Activated CD4-positive, alpha-beta T cell treated with anti-CD3 and anti-CD28 coated beads, Interleukin-2, amount 10 ng/mL, durations not matched to agents 7 days and 5 days (primary cell): Measurements from ENCODE around the gene MTUS2. TPM values are rescaled to one million over a fixed set of nuclear protein-coding genes. Genes with fewer than 3 reads are reported as not detected.
"Not testable (repeated sequence)": the region's sequence is repeated elsewhere in the genome, so short reads cannot be mapped to it uniquely, and the experiment has no call there.

Source experiments
- CTCF ChIA-PET: fragments of 350-600 bp; sonication (Branson Sonifier 250); formaldehyde crosslinking; loops from one replicate; lab custom pipeline; 2021; ENCODE audit warnings: antibody characterized with exemption; lab: Charles Lee
- POLR2A ChIA-PET: fragments of 350-600 bp; sonication (Branson Sonifier 250); formaldehyde crosslinking; loops from one replicate; lab custom pipeline; 2021; ENCODE audit warnings: antibody characterized with exemption; lab: Charles Lee
- DNase-seq: peaks from one replicate; pipeline ENCODE4 v3.0.0-alpha.2; 2020
- H3K27ac Mint-ChIP-seq: one replicate; pipeline ENCODE4 v1.8.0; 2021; ENCODE audit warnings: mild to moderate bottlenecking, moderate library complexity, mixed read lengths
- H3K27me3 Mint-ChIP-seq: one replicate; pipeline ENCODE4 v1.8.0; 2021; ENCODE audit warnings: mixed read lengths
- H3K36me3 Mint-ChIP-seq: one replicate; pipeline ENCODE4 v1.8.0; 2021; ENCODE audit warnings: low read depth, mixed read lengths
- H3K4me1 Mint-ChIP-seq: one replicate; pipeline ENCODE4 v1.8.0; 2021; ENCODE audit warnings: mixed read lengths
- H3K4me3 Mint-ChIP-seq: one replicate; pipeline ENCODE4 v1.8.0; 2021; ENCODE audit warnings: mild to moderate bottlenecking, moderate library complexity, mixed read lengths
- H3K9me3 Mint-ChIP-seq: one replicate; pipeline ENCODE4 v1.8.0; 2021; ENCODE audit warnings: mixed read lengths
- total RNA-seq, 2 experiments: library from RNA; stranded (reverse); gene quantifications; one replicate each; pipeline ENCODE4 v1.2.3, GENCODE V29; 2021

MTUS2 gene
- total RNA-seq, 2 experiments from 2014 or later = not detected

- H3K4me1 Mint-ChIP-seq = no peaks in the 10 kb centered on the region
- H3K9me3 Mint-ChIP-seq = peaks cover 6% of the 10 kb centered on the region
- ChIA-PET CTCF (no interaction called here), POLR2A (no interaction called here)
- H3K27me3 Mint-ChIP-seq = no peaks in the 10 kb centered on the region
- no peaks in the 10 kb centered on the region for H3K36me3 Mint-ChIP-seq
- DNase-seq = no peak
- no peak overlapping the region for H3K4me3 Mint-ChIP-seq
- H3K27ac Mint-ChIP-seq = no peak overlapping the region
These were observed 362.1 kb downstream of the MTUS2 start for GRCh38 chr13:29182216-29182615.

DNA sequence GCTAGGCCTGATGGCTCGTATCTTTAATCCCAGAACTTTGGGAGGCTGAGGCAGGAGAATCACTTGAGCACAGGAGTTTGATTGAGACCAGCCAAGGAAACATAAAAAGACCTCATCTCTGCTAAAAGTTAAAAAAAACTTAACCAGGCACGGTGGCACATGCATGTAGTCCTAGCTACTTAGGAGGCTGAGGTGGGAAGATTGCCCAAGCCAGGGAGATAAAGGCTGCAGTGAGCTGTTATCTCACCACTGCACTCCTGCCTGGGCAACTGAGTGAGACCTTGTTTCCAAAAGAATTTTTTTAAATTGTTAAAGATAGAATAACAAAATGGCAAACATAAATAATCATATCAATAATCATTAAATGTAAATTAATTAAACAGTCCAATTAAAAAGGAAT, 365.8 kb downstream of the MTUS2 start:
- Mint-ChIP-seq H3K36me3 (no peaks in the 10 kb centered on the region), H3K4me1 (no peaks in the 10 kb centered on the region), H3K9me3 (peaks cover 6% of the 10 kb centered on the region), H3K27me3 (no peaks in the 10 kb centered on the region), H3K27ac (no peak overlapping the region), H3K4me3 (no peak overlapping the region)
- ChIA-PET CTCF (no interaction called here), POLR2A (no interaction called here)
- DNase-seq = no peak

GRCh38 chr13:29187584-29187983, 367.4 kb downstream of the MTUS2 start:
- Mint-ChIP-seq H3K4me3 (no peak overlapping the region), H3K36me3 (no peaks in the 10 kb centered on the region), H3K9me3 (peaks cover 6% of the 10 kb centered on the region), H3K4me1 (no peaks in the 10 kb centered on the region), H3K27me3 (no peaks in the 10 kb centered on the region), H3K27ac (no peak overlapping the region)
- POLR2A ChIA-PET = no interaction called here
- no peak for DNase-seq
- CTCF ChIA-PET = no interaction called here

- Mint-ChIP-seq H3K4me3 (no peak overlapping the region), H3K27ac (no peak overlapping the region), H3K36me3 (no peaks in the 10 kb centered on the region), H3K9me3 (peaks cover 2% of the 10 kb centered on the region), H3K4me1 (no peaks in the 10 kb centered on the region), H3K27me3 (no peaks in the 10 kb centered on the region)
- no peak for DNase-seq
- POLR2A ChIA-PET = no interaction called here
- CTCF ChIA-PET = no interaction called here
These were observed 370.2 kb downstream of the MTUS2 start for GRCh38 chr13:29190298-29190697.

DNA sequence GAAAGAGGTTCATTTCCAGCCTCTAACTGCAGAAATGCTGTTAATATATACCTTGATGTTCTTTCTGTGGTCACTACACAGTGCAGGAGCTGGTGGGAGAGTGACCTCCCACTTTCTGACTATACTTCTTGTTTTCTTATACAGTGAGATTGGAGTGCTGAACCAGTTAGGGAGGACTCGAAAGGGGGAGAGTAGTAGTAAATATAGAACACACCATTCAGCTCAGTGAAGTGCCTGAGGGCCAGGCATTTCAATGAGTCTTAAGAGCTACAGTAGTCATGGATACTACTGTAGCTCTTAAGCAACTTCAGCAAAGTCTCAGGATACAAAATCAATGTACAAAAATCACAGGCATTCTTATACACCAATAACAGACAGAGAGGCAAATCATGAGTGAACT, 372.9 kb downstream of the MTUS2 start:
- Mint-ChIP-seq H3K9me3 (peaks cover 7% of the 10 kb centered on the region), H3K4me1 (no peaks in the 10 kb centered on the region), H3K27ac (no peak overlapping the region), H3K4me3 (no peak overlapping the region), H3K36me3 (no peaks in the 10 kb centered on the region), H3K27me3 (no peaks in the 10 kb centered on the region)
- POLR2A ChIA-PET = no interaction called here
- DNase-seq = no peak
- CTCF ChIA-PET = no interaction called here

DNA sequence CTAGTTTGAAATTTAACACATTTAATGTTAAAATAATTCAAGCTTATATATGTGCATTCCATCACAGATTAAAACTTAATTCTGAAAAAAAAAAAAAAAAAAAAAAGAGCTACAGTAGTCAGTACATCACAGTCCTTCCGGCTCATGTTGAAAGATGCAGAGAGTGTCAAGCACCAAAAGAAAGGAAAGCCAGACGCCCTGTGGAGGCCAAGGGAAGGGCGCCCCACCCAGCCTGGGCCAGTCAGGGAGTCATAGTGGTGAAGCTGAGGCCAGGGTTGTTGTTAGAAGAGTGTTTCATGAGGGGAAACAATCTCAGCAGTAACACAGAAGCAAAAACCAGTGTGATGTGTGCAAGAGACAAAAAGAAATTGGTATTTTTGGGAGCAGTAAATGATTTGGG, 375.3 kb downstream of the MTUS2 start:
- H3K4me3 Mint-ChIP-seq = no peak overlapping the region
- H3K4me1 Mint-ChIP-seq = no peaks in the 10 kb centered on the region
- POLR2A ChIA-PET = no interaction called here
- CTCF ChIA-PET = no interaction called here
- H3K36me3 Mint-ChIP-seq = no peaks in the 10 kb centered on the region
- no peak for DNase-seq
- H3K9me3 Mint-ChIP-seq = peaks cover 10% of the 10 kb centered on the region
- no peaks in the 10 kb centered on the region for H3K27me3 Mint-ChIP-seq
- H3K27ac Mint-ChIP-seq = no peak overlapping the region

DNA sequence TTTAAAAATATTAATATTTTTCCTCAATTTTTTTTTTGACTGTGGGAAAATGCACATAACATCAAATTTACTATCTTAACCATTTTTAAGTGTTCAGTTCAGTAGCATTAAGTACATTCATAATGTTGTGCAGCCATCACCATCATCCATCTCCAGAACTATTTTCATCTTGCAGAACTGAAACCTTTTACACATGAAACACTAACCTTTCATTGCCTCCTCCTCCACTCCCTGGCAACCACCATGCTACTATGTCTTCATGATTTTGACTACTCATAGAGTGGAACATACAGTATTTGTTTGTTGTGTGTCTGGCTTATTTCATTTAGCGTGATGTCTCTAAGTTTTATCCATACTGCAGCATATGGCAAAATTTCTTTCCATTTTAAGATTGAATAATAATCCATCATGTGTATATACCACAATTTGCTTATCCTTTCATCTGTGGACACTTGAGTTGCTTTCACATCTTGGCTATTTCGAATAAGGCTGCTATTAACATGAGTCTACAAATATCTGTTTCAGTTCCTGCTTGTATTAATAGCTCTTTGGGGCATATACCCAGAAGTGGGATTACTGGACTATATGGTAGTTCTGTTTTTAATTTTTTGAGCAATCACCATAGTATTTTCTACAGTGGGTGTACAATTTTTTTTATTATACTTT, 376.4 kb downstream of the MTUS2 start:
- Mint-ChIP-seq H3K4me1 (no peaks in the 10 kb centered on the region), H3K4me3 (no peak overlapping the region), H3K27me3 (no peaks in the 10 kb centered on the region), H3K27ac (no peak overlapping the region), H3K36me3 (no peaks in the 10 kb centered on the region), H3K9me3 (peaks cover 11% of the 10 kb centered on the region)
- ChIA-PET CTCF (no interaction called here), POLR2A (no interaction called here)
- DNase-seq = no peak

GRCh38 chr13:29202753-29203152, 382.6 kb downstream of the MTUS2 start:
- DNase-seq, POLR2A ChIA-PET, H3K9me3 Mint-ChIP-seq, H3K27me3 Mint-ChIP-seq, CTCF ChIA-PET, H3K4me1 Mint-ChIP-seq, H3K27ac Mint-ChIP-seq, H3K4me3 Mint-ChIP-seq, H3K36me3 Mint-ChIP-seq: not testable (repeated sequence)

DNA sequence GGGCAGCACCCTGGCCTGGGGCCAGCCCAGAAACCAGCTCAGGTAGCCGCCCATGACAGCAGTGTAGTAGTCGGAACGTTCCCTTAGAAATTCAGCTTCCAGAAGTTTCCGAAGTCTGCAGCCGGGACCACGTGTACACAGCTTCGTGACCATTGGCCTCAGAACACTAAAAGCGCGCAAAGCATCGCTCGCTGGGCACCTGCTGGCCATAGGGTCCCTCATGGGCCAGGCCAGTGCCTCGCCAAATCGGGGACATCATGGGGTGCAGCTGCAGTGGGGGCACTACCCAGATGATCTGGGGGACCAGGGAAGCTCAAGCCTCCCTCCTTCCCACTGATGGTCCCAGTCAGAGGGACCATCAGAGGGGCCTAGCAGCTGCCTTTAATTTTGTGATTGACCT, 384.5 kb downstream of the MTUS2 start:
- ChIA-PET POLR2A (no interaction called here), CTCF (interaction anchor here (0.7 kb wide), 1 partner anchor 71 kb away, joined by 3 read pairs; no protein-coding TSS in a partner anchor)
- H3K9me3 Mint-ChIP-seq = peaks cover 7% of the 10 kb centered on the region
- no peaks in the 10 kb centered on the region for H3K36me3 Mint-ChIP-seq
- H3K27me3 Mint-ChIP-seq = no peaks in the 10 kb centered on the region
- DNase-seq = no peak
- H3K4me1 Mint-ChIP-seq = no peaks in the 10 kb centered on the region
- H3K4me3 Mint-ChIP-seq = no peak overlapping the region
- no peak overlapping the region for H3K27ac Mint-ChIP-seq

DNA sequence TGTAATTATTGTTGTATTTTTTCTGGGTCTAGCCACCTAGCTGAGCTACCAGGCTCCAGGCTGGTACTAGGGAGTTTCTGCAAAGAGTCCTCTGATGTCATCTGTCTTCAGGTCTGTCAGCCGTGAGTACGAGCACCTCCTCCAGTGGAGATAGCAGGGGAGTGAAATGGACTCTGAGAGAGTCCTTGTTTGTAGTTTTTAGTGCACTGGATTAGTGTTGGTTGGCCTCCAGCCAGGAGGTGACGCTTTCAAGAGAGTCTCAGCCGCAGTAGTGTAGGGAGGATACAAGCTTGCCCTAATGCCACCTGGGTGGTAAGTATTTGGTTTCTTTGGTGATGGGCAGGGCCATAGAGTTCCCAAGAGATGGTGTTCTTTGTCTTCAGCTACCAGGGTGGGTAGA, 390.5 kb downstream of the MTUS2 start:
- ChIA-PET CTCF (no interaction called here), POLR2A (no interaction called here)
- H3K27ac Mint-ChIP-seq = no peak overlapping the region
- DNase-seq = no peak
- H3K27me3 Mint-ChIP-seq = no peaks in the 10 kb centered on the region
- no peak overlapping the region for H3K4me3 Mint-ChIP-seq
- H3K9me3 Mint-ChIP-seq = peaks cover 3% of the 10 kb centered on the region
- no peaks in the 10 kb centered on the region for H3K36me3 Mint-ChIP-seq
- no peaks in the 10 kb centered on the region for H3K4me1 Mint-ChIP-seq

- H3K27me3 Mint-ChIP-seq, H3K4me3 Mint-ChIP-seq, H3K36me3 Mint-ChIP-seq, DNase-seq, CTCF ChIA-PET, H3K4me1 Mint-ChIP-seq, POLR2A ChIA-PET, H3K27ac Mint-ChIP-seq, H3K9me3 Mint-ChIP-seq: not testable (repeated sequence)
These were observed 391.0 kb downstream of the MTUS2 start for GRCh38 chr13:29211162-29211561.

DNA sequence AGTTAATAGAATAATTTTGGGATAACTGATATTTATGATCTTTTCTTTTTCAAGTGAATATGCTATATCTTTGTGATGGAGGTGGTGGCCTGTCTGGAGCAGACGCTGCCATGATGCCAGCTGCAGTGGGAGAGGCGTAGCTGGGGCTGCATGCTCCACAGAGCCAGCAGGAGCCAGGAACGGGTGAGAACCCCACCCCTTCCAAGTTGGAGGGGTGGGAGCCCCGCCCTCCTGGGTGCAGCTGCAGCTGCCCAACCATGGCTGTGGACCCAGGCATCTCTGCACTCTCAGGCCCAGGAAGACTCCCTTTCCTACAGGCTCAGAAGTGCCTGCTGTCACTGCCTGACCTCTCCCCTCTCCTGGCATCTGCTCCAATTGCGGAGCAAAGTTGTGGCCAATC, 402.3 kb downstream of the MTUS2 start:
- no peak overlapping the region for H3K4me3 Mint-ChIP-seq
- no peaks in the 10 kb centered on the region for H3K27me3 Mint-ChIP-seq
- no peak for DNase-seq
- H3K4me1 Mint-ChIP-seq = no peaks in the 10 kb centered on the region
- ChIA-PET CTCF (no interaction called here), POLR2A (no interaction called here)
- no peaks in the 10 kb centered on the region for H3K36me3 Mint-ChIP-seq
- peaks cover 7% of the 10 kb centered on the region for H3K9me3 Mint-ChIP-seq
- H3K27ac Mint-ChIP-seq = no peak overlapping the region

GRCh38 chr13:29224206-29224605, 404.1 kb downstream of the MTUS2 start:
- no peak for DNase-seq
- ChIA-PET POLR2A (no interaction called here), CTCF (no interaction called here)
- no peaks in the 10 kb centered on the region for H3K27me3 Mint-ChIP-seq
- no peak overlapping the region for H3K27ac Mint-ChIP-seq
- no peak overlapping the region for H3K4me3 Mint-ChIP-seq
- H3K4me1 Mint-ChIP-seq = no peaks in the 10 kb centered on the region
- H3K9me3 Mint-ChIP-seq = no peaks in the 10 kb centered on the region
- H3K36me3 Mint-ChIP-seq = no peaks in the 10 kb centered on the region

DNA sequence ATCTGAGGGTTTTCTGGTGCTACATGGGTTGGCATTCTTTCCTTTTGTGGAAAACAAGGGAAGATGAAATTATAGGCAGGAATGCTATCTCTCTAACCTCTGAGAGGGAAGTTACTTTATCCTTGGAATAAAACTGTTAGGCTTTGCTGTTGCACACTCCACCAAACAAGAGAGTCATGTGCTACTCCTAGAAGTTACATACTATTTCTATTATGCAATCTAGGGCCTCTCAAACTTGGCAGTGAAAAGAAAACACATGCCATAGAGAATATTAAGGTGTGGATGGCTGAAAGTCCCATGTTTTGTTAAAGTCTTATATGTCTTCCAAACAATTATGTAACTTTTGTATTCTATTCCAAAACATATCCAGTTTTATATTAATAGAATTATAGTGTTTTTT, 407.4 kb downstream of the MTUS2 start:
- ChIA-PET POLR2A (no interaction called here), CTCF (no interaction called here)
- H3K27me3 Mint-ChIP-seq = no peaks in the 10 kb centered on the region
- no peaks in the 10 kb centered on the region for H3K36me3 Mint-ChIP-seq
- no peak overlapping the region for H3K4me3 Mint-ChIP-seq
- DNase-seq = no peak
- H3K4me1 Mint-ChIP-seq = no peaks in the 10 kb centered on the region
- no peak overlapping the region for H3K27ac Mint-ChIP-seq
- no peaks in the 10 kb centered on the region for H3K9me3 Mint-ChIP-seq
